ENCODE data around the gene ILF2. TPM values are rescaled to one million over a fixed set of nuclear protein-coding genes. Genes with fewer than 3 reads are reported as not detected.

The ILF2 gene
- polyA plus RNA-seq, 1 donor: 316 TPM

GRCh38 chr1:153628638-153629342 lies 42.0 kb downstream of the ILF2 start:
- no peak for DNase-seq

DNA sequence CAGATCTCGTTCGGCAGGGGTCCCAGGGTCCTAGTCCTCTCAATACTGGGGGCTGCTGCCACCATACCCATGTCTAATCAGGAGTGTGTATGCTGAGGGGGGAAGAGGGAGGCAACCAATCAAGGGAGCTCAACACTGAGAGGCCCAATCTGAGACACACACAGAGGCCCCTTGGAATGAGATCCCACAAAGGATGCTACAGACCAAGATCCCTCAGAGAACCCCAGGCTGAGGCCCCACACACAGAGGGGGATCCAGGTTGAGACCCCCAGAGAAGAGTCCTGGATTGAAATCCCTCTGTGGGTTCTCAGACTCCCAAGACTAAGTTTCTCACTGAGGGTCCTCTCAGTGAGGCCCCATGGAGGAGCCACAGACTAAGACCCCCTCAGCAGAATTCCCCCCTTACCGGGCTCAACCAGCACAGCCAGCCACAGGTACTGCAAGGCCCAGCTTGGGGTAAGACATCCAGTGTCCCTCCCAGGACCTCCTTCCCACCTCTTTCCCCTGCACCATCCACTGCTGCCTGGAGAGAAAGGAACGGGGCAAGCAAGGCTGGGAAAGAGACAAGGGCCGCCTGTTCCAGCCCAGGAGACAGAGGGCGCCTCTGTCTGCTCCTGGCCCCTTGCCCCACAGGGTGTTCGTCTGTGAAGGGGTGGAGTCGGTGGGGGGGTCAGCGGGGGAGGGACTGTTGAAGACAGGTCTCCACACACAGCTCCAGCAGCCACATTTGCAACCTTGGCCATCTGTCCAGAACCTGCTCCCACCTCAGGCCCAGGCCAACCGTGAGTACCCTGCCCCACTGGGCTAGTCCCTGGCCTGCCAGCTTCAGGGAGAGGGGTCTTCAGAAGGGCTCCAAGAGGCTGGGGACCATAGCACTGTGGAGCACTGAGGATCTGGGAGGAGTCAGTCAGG lies 42.8 kb downstream of the ILF2 start, which contains the start of gene S100A1:
Gene S100A1, plus strand, starts transcription at position 720 of the 912 bp plus-strand sequence. CDS start 2,088 bp downstream, outside the sequence.
- no peak for DNase-seq

GRCh38 chr1:153626904-153627714 lies 43.7 kb downstream of the ILF2 start, which contains the start of gene S100A13:
S100A13 (minus strand) TSS chr1:153627505; CDS start chr1:153626472, 1,033 bp downstream.
- DNase-seq: peak; percentile 87

DNA sequence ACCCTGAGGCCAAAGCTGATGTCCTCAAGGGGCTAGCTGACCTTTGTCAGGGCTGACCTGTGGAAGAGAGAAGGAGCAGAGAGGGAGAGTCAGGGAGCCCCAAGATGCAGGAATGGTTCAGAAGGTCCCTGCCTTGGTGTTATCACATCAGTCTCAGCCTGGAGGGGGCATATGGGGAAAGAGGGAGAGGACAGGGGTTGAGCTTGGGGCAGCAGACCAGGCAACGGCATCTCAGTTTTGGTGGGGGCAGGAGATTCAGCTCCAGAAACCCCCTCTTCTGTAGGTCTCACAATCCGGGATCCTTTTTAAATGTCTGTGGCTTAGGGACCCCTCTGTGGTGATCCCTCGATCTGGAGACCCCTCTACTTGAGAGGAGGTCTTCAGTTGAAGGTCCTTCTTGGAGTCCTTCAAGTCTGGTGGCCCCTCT lies 44.3 kb downstream of the ILF2 start:
- DNase-seq: no peak

- DNase-seq: no peak
These were observed 45.7 kb downstream of the ILF2 start for GRCh38 chr1:153624965-153625611.

GRCh38 chr1:153623101-153623500 lies 47.7 kb downstream of the ILF2 start:
- no peak for DNase-seq

GRCh38 chr1:153619171-153619570 lies 51.6 kb downstream of the ILF2 start:
- no peak for DNase-seq

DNA sequence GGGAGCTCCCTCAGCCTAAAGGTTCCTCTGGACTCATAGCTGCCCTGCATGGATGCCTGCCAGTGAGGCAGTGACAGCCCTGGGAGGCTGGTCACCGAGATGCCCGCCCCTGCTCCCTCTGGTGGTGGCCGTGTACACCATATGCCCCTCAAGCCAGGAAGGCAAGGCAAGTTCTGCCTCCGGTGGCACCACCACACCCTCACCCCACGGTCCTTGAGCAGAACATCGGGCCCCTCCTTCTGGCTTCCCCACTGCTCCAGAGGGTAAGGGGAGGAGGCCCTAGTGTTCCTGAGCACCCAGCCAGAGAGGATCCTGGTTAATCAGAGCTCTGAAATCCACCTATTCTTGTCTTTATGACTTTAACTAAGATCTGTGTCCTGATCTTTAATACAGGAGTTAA lies 53.1 kb downstream of the ILF2 start:
- DNase-seq: no peak

GRCh38 chr1:153616917-153617311 lies 53.9 kb downstream of the ILF2 start:
- DNase-seq: no peak

DNA sequence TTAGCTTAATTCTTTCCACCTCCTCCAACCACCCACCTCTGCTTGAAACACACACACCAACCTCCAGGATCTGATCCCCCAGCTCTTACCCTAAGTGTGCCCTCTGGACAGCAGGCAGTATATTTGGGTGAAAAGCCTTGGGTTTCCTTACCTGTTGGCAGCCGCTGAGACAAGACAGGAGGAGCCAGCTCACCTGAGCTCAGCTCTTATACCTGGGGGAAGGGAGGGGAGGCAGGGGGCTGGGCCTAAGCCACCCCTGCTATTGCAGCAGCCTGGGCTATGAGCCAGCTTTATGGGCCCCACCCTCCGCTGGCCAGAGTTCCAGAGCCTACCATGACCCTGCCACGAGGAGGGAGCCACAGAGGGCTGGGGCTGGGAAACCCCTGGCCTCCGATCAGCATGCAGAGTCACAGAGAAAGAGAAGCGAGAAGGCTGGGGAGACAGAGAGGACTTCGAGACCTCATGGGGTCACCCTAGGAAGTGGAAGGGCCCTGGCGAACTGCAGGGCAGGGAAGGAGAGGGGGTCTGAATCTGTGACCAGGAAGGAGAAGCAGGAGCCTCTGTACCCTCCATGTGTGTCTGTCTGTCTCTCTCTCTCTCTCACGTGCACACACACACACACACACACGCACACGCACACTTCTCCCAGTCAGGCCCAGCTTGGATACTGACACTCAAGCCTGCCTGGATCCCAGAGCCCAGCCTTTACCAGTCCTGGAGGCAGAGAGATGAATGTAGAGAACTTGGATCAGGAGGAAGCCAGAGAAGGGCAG lies 54.5 kb downstream of the ILF2 start, which contains the start of gene S100A14:
Gene S100A14, minus strand, starts transcription at position 182 of the 773 bp plus-strand sequence. CDS start 467 bp downstream, outside the sequence.
- no peak for DNase-seq

- no peak for DNase-seq
These were observed 55.4 kb downstream of the ILF2 start for GRCh38 chr1:153615406-153615805.

DNA sequence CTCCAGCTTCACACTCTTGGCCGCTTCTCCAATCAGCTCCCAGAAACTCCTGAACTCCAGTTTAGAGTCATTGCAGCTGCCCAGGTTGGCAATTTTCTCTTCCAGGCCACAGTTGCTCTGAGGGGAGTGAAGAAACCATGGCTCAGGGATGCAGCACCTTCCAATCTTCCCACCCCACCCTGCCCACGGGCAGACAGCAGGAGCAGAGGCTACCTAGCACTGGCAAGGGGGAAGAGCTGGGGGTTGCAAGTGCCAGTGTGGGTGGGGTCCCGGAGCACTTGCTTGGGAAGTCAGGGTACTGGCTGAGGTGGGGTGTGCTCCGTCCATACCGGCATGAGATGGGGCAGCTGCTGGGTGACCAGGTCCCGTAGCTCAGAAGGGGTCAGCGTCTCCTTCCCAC lies 55.9 kb downstream of the ILF2 start:
- DNase-seq: no peak

DNA sequence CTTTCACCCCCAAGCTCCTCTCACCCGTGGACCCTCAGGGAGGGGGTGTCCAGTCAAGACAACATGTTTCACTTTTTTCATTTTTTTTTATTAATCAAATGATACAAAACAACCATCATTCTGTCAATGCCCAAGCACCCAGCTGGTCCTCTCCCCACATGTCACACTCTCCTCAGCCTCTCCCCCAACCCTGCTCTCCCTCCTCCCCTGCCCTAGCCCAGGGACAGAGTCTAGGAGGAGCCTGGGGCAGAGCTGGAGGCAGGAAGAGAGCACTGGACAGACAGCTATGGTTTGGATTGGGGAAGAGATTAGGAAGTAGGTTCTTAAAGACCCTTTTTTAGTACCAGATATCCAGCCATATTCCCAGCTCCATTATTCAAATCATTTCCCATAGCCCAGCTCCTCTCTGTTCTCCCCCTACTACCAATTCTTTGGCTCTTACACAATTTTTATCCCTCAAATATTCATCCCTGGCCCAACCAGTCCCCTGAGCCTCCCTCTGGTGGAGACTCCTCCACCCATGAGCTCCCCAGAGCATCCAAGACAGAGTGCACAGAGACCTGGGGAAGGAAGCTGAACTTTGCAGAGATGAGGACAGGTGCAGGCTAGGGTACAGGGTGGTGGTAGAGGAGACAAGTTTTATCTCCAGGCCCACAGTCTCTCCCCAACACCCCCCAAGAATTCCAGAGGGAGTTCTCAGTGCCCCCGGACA lies 56.4 kb downstream of the ILF2 start:
- DNase-seq: no peak

DNA sequence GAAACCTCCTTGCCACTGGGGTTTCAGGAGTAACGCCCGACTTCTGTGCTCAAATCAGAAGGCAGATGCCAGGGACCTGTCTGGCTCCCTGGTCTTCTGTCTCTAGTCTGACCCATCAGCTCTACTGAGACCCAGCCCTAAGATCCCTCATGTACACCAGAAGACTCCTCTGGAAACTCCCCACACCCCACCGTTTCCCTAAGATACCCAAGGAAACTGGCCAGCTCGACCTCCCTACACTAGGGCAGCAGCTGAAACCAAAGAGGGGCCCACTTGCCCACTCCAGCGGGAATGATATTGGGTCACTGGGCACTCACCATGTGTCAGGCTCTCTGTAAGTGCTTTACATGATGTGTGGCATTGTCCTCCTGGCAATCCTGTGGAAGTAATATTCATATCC lies 57.4 kb downstream of the ILF2 start:
- DNase-seq: no peak

DNA sequence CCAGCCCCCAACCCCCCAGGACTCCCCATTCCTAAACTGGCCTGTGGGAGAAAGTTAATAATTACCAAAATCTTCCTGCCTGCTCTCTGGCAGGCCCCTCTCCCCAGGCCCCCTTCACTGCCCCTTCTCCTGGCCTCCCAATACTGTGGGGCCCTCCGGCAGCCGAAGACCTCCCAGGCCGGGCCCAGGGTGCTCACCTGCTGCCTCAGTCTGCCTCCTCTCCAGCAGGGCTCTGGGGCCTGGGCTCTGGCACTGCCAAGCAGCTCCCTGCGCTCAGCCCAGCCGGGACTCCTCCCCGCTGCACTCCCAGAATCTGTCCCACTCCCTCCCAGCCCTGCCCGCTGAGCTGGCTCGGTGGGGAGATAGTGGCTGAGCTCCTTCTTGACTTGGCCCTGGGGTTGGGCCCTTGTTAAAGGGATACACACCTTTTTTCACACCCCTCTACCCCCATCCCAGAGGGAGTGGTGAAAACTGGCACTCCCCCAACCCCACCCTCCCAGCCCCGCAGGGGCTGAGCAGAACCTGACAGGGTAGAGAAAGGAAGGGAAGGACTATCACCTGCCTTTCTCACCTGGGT lies 58.0 kb downstream of the ILF2 start, which contains the start of gene S100A16:
Gene S100A16, minus strand, starts transcription at position 383 of the 577 bp plus-strand sequence. CDS start 4,986 bp downstream, outside the sequence.
- DNase-seq: no peak

DNA sequence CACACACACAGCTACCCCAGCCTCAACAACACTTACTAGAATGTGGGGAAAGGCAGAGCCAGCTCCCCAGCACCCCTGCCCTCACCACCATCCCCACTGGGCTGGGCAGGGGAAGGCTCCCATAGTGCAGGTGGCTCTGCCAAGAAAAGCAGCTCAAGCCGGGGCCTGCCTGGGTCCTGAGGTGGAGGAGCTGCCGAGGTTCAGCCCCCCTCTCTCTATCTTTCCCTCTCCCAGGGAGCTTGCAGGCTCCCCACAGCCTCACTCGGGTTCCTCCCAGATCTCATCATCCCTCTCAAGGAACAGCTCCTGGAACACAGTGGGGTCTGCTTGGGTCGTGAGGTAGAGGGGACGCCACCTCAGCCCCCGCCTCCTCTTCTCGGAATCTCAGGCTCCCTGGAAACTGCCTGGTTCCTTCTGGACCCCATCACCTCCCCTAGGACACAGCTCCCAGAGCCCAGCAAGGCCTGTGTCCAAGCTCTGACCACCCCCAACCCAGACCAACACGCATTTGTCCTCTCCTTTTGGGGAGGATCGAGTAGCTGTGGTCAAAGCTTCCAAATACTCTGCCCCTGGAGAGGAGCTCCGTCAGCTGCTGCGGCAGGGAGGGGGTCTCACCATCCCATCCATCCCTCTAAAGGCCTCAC lies 58.6 kb downstream of the ILF2 start:
- DNase-seq: no peak

Data from left kidney (tissue), 2 donors.